Activated T-cell treated with anti-CD3 and anti-CD28 coated beads for 24 hours (primary cell): Measurements from ENCODE around the gene TBL2.
"Not testable (repeated sequence)": the region's sequence is repeated elsewhere in the genome, so short reads cannot be mapped to it uniquely, and the experiment has no call there.

Experiments
- DNase-seq: peaks from one replicate; pipeline ENCODE4 v3.0.0-alpha.2; 2020; ENCODE audit warnings: low read depth

Gene TBL2

DNA sequence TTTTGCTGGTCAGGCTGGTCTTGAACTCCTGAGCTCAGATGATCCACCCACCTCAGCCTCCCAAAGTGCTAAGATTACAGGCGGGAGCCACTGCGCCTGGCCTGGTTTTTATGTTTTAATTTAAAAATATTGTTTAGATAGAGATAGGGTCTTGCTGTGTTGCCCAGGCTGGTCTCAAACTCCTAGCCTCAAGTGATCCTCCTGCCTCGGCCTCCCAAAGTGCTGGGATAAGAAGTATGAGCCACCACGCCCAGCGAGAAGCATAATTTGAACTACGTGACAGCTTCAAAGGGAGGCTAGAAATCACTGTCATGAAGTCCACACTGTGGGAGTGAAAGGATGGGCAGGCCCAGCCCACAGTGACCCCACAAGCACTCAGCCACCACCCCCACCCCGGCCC is 42.5 kb downstream of the TBL2 start:
- not testable (repeated sequence) for DNase-seq

DNA sequence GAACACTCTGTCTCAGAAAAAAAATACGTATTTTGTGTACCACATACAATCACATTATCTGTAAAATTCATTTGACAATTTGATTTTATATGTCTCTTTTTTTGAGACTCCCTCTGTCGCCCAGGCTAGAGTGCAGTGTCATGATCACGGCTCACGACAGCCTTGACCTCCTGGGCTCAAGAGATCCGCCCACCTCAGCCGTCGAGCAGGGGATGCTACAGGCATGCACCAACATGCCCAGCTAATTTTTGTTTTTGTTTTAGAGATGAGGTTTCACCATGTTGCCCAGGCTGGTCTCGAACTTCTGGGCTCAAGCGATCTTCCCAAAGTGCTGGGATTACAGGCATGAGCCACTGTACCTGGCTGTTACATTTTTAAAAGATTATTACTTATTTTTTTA is 44.6 kb downstream of the TBL2 start:
- DNase-seq, result no peak

- no peak for DNase-seq
These were observed 46.2 kb downstream of the TBL2 start for GRCh38 chr7:73532224-73532623.

DNA sequence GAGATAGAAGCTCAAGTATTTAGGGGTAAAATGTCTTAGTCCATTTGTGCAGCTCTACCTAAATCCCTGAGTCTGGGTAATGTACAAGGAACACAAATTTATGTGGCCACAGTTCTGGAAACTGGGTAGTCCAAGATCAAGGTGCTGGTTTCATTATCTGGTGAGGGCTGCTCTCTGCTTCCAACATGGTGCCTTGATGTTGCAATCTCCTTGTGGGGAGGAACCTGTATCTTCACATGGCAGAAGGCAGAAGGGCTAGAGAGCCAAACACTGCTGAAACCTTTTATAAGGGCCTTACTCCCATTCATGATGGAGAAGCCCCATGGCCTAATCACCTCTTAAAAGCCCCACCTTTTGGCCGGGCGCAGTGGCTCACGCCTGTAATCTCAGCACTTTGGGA is 47.6 kb downstream of the TBL2 start:
- DNase-seq, result no peak

- DNase-seq, result no peak
These were observed 51.2 kb downstream of the TBL2 start for GRCh38 chr7:73526896-73527821.

- DNase-seq, result not testable (repeated sequence)
These were observed 52.3 kb downstream of the TBL2 start for GRCh38 chr7:73526158-73526494.

DNA sequence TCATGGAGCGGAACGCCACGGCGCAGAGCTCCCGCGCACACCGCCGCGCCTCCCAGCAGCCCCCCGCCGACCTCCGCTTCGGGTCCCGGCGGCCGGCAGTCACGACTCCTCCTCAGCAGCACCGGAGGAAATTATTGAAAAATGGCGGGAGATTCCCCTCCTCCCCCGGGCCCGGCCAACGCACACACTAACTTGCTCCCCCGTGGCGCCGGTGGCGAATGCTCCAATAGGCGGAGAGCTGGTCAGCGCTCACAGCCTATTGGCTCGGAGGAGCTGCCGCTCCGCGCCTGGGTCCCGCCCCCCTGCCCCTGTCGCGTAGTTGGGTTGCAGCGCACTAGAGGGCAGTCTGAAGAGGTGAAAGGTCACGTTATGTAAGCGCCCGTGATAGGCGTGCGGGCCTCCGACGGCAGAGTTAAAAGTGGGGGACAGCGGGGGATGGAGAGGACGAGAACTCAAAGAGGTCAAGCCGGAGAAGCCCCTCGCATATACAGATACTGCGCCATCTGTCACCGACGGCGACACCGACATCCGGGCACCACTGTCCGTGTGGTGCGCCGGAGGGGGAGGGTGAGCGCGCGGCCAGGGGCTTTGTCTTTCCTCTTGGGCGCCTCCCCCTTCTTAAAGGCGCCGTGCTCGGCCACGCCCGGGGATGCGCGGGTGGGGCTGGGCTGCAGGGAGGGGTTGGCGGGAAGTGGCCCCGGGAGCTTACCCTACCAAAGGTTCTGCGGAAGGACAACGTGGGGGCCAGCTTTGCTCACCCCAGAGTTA is 56.1 kb downstream of the TBL2 start, which contains the start of gene BAZ1B:
Gene BAZ1B (minus strand): TSS at position 189 of the 768 bp plus-strand sequence. CDS start 360 bp downstream, outside the sequence.
- peak; percentile 96 for DNase-seq

GRCh38 chr7:73521636-73522104 is 56.7 kb downstream of the TBL2 start:
- no peak for DNase-seq

GRCh38 chr7:73520673-73521635 is 57.4 kb downstream of the TBL2 start:
- DNase-seq, result no peak

DNA sequence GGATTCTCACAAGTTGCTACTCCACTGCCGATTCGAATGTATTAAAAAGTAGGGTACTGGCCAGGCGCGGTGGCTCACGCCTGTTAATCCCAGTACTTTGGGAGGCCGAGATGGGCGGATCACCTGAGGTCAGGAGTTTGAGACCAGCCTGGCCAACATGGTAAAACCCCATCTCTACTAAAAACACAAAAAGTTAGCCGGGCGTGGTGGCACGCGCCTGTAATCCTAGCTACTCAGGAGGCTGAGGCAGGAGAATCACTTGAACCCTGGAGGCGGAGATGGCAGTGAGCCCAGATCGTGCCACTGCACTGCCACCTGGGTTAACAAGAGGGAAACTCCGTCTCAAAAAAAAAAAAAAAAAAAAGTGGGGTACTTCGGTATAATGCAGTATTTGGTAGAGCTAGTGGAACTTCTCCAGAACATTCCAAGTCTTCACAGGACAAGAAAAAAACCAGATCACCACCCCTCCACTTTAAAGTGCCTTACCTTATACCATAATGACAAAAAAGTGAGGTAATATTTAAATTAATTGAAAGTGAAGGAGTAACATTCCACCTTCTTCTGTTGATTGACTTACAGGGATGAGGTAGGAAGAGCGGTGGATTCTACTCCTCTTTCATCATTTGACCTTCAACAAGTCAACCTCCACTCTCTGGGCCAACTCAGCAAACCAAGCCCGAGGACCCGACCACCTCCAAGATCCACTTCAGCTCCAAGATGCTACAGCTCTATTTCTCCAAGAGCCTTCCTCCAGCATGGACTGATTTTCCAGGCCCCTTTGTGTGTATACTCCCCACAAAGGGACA is 58.3 kb downstream of the TBL2 start:
- no peak for DNase-seq

DNA sequence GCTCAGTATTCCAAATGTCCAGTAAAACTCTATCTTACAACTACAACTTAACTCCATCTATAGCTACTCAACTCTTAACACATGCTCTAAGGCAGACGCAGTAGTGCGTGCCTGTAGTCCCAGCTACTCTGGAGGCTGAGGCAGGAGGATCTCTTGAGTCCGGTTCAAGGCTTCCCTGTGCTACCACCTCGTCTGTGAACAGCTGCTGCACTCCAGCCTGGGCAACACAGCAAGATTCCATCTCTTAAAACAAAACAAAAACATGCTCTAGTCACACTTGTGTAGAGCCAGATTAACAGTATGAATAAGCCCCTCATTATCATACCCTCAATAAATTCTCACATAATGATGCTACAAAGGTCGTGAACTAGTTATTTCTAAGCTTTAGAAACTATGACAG is 59.9 kb downstream of the TBL2 start:
- no peak for DNase-seq
